ENCODE measurements around the gene NR2F1-AS1. TPM values are rescaled to one million over a fixed set of nuclear protein-coding genes. Genes with fewer than 3 reads are reported as not detected.

NR2F1-AS1 gene
- total RNA-seq, 2 donors from 2014 or later = 0.69 to 2.4 TPM

GRCh38 chr5:93371893-93372292 lies 209.1 kb downstream of the NR2F1-AS1 start:
- Histone ChIP-seq H3K36me3 (no peaks in the 10 kb centered on the region), H3K4me1 (no peaks in the 10 kb centered on the region), H3K27ac (no peak overlapping the region), H3K4me3 (no peak overlapping the region), H3K9ac (ENCODE audit: low read depth in 2 of 2, low read length in 2 of 2) (no peak overlapping the region), H3K9me3 (no peaks in the 10 kb centered on the region), H3K27me3 (no peaks in the 10 kb centered on the region)
- TF ChIP-seq, protein P1, sequence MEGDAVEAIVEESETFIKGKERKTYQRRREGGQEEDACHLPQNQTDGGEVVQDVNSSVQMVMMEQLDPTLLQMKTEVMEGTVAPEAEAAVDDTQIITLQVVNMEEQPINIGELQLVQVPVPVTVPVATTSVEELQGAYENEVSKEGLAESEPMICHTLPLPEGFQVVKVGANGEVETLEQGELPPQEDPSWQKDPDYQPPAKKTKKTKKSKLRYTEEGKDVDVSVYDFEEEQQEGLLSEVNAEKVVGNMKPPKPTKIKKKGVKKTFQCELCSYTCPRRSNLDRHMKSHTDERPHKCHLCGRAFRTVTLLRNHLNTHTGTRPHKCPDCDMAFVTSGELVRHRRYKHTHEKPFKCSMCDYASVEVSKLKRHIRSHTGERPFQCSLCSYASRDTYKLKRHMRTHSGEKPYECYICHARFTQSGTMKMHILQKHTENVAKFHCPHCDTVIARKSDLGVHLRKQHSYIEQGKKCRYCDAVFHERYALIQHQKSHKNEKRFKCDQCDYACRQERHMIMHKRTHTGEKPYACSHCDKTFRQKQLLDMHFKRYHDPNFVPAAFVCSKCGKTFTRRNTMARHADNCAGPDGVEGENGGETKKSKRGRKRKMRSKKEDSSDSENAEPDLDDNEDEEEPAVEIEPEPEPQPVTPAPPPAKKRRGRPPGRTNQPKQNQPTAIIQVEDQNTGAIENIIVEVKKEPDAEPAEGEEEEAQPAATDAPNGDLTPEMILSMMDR (IDR thresholded peaks at IDR 0.05) = no peak
- intact Hi-C loops (cut with DNase I) = no loop called here
- DNase-seq = no peak

- H3K27me3 ChIP-seq = no peaks in the 10 kb centered on the region
- no peak overlapping the region for H3K27ac ChIP-seq
- DNase-seq = no peak
- no peak overlapping the region for H3K9ac ChIP-seq (ENCODE audit: low read depth in 2 of 2, low read length in 2 of 2)
- TF ChIP-seq, protein P1 (IDR thresholded peaks at IDR 0.05) = no peak
- intact Hi-C loops (cut with DNase I) = no loop called here
- no peaks in the 10 kb centered on the region for H3K36me3 ChIP-seq
- H3K4me1 ChIP-seq = no peaks in the 10 kb centered on the region
- H3K9me3 ChIP-seq = no peaks in the 10 kb centered on the region
- H3K4me3 ChIP-seq = no peak overlapping the region
These were observed 216.6 kb downstream of the NR2F1-AS1 start for GRCh38 chr5:93364378-93364777.

- H3K9me3 ChIP-seq = no peaks in the 10 kb centered on the region
- no peak overlapping the region for H3K4me3 ChIP-seq
- H3K4me1 ChIP-seq = no peaks in the 10 kb centered on the region
- intact Hi-C loops (cut with DNase I) = no loop called here
- DNase-seq = no peak
- H3K36me3 ChIP-seq = no peaks in the 10 kb centered on the region
- H3K9ac ChIP-seq (ENCODE audit: low read depth in 2 of 2, low read length in 2 of 2) = no peak overlapping the region
- TF ChIP-seq, protein P1 (IDR thresholded peaks at IDR 0.05) = no peak
- H3K27ac ChIP-seq = no peak overlapping the region
- no peaks in the 10 kb centered on the region for H3K27me3 ChIP-seq
These were observed 220.5 kb downstream of the NR2F1-AS1 start for GRCh38 chr5:93360436-93361088.

DNA sequence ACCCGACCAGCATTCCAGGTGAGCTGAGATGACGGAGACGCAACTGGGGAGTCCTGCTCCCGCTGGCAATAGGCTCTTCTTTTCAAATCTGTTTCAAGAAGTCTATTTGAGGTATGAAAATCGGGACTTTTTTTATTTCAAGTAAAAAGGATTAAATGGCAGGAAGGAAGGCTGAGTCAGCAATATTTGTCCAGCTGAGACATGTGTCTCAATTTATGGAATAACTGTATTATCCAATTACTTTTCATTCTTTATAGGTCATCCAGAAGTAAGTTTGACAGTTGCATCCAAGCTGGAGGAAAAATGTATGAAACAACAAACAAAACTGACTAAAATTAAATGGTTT lies 221.1 kb downstream of the NR2F1-AS1 start:
- Histone ChIP-seq H3K36me3 (no peaks in the 10 kb centered on the region), H3K4me3 (no peak overlapping the region), H3K27ac (no peak overlapping the region), H3K4me1 (no peaks in the 10 kb centered on the region), H3K9me3 (no peaks in the 10 kb centered on the region), H3K27me3 (no peaks in the 10 kb centered on the region), H3K9ac (ENCODE audit: low read depth in 2 of 2, low read length in 2 of 2) (no peak overlapping the region)
- no peak for DNase-seq
- TF ChIP-seq, protein P1 (IDR thresholded peaks at IDR 0.05) = no peak
- intact Hi-C loops (cut with DNase I) = no loop called here

Other genes starting within 250 kb of the NR2F1-AS1 start
- 1 to 10 TPM; 2.7 to 2.9 TPM for gene NR2F1, start 2.0 kb upstream of the NR2F1-AS1 start, total RNA-seq
- under 1 TPM; 0.37 to 0.94 TPM for gene POU5F2, start 160.4 kb upstream of the NR2F1-AS1 start, total RNA-seq

Data from colonic mucosa (tissue), 4 donors.